ENCODE data around the gene CXorf49B.
"Not testable (repeated sequence)": the region's sequence is repeated elsewhere in the genome, so short reads cannot be mapped to it uniquely, and the experiment has no call there.

The CXorf49B gene

GRCh38 chrX:71763049-71763448 is at the start of gene CXorf49B:
TSS of gene CXorf49B (plus strand) at chrX:71763349. CDS start at chrX:71763424, 75 bp downstream.
- not testable (repeated sequence) for DNase-seq

DNA sequence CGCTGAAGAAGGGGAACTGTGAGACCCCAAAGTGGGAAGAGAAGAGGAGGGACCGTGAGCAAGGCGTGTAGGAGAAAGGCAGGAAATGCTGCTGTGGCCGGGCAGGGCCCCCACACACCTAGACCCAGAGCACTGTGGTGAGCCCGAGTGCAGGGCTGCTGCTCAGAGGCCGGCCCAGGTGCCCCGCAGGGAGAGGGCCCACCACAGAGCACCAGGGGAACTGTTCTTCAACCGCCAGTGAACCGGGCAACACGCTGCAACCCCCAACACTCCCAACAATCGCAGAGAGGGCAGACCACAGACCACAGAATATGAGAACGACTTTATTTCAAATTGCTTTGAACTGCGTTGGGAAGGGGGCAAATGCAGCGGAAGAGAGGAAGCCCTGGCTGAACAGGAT is 49.1 kb upstream of the CXorf49B start:
- DNase-seq: not testable (repeated sequence)

DNA sequence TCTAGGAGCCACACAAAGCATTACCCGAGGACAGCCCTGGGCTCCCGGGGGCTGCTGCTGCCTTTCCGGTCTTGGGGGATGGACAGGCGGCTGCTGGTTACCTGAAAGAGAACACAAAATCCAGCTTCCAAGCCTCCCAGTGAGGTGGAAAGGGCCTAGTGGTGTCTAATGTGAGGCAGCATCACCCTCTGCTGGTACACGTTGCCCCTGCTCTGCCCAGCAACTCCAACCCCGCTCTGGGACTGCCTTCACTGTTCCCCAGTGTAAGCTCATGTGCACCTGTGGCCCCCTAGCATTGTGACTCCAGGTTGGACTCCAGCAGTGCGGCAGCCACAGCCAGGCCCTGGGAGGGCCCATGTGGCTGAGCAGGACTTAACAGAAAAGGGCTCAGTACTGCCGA is 47.6 kb upstream of the CXorf49B start:
- not testable (repeated sequence) for DNase-seq

- not testable (repeated sequence) for DNase-seq
Measured at GRCh38 chrX:71716323-71716722, 46.8 kb upstream of the CXorf49B start.

DNA sequence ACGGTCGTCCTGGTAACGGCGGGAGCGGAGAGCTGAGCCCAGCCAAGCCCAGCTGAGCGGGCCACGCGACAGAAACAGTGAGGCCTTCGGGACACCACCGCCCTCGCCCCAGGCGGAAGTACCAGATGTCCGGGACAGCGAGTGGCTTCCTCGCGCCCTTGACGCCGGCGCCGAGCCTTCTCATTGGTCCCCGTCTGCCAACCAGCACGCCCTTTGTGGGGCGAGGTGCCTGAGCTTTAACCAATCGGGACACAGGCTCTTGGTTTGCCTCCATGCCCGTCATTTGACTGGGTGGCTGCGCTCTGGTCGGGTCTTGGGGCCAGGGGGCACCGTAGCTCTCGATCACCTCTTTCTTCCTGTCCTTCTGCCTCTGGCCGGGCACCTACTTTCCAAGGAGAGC is 45.0 kb upstream of the CXorf49B start, which contains the start of gene CXorf49:
Gene CXorf49, minus strand, starts transcription at position 101 of the 400 bp plus-strand sequence. CDS start 134 bp downstream, outside the sequence.
- not testable (repeated sequence) for DNase-seq

DNA sequence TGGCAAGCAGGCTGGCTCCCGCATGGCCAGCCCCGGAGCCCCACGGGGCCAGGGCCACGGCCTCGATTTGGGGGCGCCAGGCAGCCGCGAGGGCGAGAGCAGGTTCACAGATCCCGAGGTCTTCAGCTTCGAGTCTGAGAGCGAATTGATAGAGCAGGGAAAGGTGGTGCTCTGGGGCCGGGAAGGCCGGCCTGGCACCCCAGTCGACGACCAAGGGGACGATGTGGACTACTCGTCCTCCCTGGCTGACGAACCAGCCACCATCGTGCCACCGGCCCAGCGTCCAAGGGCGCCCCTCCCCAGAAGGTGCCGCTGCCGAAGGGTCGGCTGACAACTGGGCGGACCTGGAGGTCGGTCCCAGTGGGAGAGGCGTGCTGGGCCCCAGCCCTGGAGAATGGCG is 44.0 kb upstream of the CXorf49B start:
- not testable (repeated sequence) for DNase-seq

DNA sequence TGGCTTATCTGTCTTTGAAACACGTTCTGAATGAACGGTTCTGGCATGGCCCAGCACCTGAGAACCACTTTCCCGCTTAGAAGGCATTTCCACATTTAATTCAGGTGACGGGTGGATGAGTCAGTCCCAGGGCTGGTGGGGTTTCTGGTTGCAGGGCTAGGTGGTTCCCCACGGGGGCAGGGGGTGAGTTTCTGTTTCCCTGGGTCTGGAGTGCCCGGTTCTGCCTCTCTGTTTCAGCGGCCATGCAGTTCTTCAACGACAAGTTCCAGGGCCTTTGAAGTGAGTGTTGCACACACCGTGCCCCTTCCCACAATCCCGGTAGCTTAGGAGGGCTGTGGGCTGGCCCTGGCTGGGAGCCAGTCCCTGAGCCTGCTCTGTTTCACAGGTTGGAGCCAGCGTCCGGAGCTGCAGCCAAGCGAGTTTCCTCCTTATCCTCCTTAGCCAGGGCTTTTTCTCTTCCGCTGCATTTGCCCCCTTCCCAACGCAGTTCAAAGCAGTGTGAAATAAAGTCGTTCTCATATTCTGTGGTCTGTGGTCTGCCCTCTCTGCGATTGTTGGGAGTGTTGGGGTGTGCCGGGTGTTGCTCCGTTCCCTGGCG is 42.8 kb upstream of the CXorf49B start:
- not testable (repeated sequence) for DNase-seq

GRCh38 chrX:71760688-71761281 is 2.4 kb upstream of the CXorf49B start:
- not testable (repeated sequence) for DNase-seq

DNA sequence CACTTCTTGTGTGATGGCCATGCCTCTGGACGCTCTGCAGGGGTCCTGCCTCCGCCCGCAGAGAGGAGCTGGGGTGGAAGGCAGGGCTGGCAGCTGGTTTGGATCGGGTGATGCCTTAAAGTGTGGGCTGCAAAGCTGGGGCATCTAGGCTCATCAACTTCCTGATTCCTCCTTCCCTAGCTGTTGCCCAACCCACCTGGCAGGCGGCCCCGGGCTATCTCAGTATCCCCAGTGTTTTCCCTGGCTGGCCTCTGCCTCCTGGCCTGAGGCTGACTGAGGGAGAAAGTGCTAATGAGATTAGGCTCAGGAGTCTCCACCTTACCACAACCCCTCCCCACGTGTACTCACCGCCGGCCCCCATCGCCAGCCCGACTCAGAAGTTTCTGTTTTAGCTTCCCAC is 1.7 kb downstream of the CXorf49B start:
- not testable (repeated sequence) for DNase-seq

GRCh38 chrX:71765613-71766012 is 2.5 kb downstream of the CXorf49B start:
- not testable (repeated sequence) for DNase-seq

- DNase-seq: not testable (repeated sequence)
Measured at GRCh38 chrX:71767134-71767533, 4.0 kb downstream of the CXorf49B start.

- DNase-seq: not testable (repeated sequence)
Measured at GRCh38 chrX:71778322-71778721, 15.2 kb downstream of the CXorf49B start.

GRCh38 chrX:71782225-71782949 is 19.2 kb downstream of the CXorf49B start:
- not testable (repeated sequence) for DNase-seq

DNA sequence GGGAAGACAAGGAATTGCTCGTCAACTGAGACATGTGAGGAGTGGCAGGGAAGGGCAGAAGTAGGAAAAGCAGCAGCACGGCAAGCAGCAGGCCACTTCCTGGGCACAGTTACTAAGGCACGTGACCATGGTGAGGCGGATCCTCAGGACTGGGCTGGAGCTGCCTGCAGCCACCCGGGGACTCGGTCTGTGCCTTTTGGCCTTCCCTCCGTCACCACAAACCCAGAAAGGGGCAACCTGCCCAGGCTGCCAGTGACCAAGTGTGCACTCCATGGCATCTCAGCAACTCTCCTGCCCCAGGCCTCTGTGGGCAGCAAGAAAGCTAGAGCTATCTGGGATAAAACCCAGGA is 19.8 kb downstream of the CXorf49B start:
- DNase-seq: not testable (repeated sequence)

GRCh38 chrX:71783569-71784347 is 20.6 kb downstream of the CXorf49B start:
- not testable (repeated sequence) for DNase-seq

DNA sequence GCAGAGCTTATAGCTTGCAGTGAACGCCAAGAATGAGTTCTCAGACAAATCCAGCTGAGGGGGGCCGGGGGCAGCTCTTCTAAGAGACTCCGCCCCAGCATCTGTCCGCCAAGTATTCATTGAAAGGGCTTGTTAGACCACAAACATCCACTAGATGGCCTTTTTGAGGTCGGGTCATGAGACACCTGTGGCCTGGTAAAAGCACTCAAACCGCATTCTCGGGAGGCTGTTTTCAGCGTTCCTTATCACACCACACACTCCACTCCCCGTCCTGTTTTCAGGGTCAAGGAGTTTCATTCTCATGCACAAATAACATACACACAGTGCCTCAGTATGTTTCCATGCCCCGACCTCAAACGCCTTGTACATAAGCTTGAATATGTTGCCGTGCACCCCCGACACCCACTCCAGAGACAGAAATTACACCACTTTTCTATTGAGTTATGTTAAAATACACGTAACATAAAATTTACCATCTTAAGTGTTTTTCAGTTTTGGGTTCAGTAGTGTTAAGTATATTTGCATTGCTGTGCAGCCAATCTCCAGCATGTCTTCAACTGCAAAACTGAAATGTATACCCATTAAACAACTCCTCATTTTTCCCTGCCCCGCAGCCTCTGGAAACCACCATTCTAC is 21.3 kb downstream of the CXorf49B start:
- DNase-seq: not testable (repeated sequence)

- not testable (repeated sequence) for DNase-seq
Measured at GRCh38 chrX:71806450-71806849, 43.3 kb downstream of the CXorf49B start.

DNA sequence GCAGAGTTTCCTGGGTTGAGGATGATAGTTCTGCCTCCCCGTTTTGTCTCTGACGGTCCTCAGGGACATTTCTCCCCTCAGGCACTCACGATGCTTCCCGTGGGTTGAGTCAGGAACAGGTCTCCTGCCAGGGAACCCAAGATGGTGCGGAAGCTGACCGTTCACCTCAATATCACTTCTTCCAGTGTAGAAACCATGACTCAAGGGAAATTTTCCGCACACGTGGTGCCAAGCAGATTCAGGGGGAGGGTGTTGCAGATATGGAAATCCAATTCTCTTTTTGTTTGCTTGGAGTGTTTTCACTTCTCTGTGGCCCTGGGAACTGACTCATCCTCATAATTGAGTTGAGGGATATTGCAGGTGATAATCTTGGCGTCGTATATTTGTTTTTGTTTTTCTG is 46.7 kb downstream of the CXorf49B start:
- no peak for DNase-seq

- DNase-seq: no peak
Measured at GRCh38 chrX:71814123-71814912, 51.2 kb downstream of the CXorf49B start.

DNA sequence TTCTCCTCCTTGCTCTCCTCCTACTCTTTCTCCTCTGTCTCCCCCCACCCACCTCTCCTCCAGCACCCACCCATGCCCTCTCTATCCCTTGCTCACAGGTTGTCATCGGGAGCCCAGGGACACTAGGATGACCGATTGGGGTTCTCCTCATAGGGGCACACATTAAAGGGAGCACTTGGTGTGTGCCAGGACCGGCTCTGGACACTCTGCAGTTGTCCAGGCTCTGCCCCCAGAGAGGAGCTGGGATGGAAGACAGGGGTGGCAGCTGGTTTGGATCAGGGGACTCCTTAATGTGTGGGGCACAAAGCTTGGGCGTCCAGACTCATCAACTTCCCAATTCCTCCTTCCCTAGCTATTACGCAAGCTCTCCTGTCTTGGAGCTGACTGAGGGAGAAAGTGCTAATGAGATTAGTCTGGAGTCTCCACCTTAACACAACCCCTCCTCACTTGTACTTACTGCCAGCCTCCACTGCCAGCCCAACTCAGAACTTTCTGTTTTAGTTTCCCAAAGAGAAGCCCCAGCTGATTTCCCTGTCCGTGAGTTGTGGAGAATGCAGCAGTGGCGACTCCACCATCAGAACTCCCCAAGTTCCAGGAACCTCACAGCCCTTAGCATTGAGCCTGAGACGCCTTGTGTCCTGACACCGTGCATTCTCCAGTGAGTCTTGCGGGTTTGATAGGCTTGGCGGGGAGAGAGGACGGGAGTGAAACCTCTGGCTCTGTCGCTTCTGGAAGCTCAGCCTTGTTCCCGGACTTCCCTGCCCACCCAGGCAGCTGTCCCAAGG is 52.2 kb downstream of the CXorf49B start:
- DNase-seq: no peak

DNA sequence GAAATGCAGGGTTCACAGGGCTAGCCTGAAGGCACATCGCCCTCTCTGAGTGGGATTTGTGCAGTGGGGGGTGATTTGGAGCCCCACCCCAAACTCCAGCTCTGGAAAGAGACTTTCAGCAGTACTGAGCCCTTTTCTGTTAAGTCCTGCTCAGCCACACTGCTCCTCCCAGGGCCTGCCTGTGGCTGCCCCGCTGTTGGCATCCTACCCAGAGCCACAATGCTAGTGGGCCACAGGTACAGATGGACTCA is 52.7 kb downstream of the CXorf49B start:
- DNase-seq: no peak
